GM10847 (cell line): Measurements from ENCODE around the gene STOX2.

Experiments used
- POLR2A ChIP-seq: IDR thresholded peaks from 2 replicates; pipeline ENCODE4 v1.6.1; 2011; ENCODE audit not compliant: insufficient read length; ENCODE audit errors: extremely low read depth

STOX2 gene

DNA sequence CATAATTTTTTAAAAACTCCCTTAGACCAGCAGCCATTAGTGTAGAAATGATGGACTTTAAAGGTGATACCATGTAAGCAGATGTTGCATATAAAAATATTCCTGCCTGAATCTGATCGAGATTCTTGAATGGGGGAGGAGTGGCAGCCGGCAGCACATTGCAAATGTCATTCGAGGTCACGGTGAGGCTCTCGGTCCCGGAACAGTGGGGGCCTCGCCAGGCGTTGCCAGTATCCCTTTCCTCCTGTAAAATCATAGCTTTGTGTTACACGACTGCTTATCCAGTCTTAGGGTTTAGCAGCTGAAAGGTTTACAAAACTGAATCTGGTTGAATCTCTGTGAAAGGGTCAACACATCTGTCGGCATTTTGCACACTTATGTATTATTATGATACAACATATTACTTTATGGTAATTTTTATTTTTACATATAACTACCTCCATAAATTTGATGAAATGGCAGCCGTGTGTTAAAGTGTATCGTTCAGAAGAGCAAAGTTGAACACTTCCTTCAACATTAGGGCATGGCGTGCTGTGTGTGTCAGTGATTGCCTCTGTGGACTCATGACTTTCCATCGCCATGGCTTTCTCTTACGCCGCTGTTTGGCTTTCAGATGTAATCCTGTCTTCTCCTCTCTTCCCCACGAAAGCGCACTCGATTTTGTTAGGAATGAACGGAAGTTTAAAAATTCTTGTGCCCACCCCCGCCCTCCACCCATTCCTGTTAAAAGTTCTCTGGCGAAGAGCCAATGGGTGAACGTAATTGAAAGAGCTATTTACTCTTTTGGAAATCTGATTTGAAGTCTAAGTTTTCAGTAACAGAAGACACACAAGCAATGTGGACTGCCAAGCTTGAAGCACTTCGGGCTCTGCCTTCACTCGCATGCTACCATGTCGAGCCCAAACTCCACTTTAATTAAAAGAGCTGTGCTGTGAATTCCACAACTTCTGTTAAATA is 114.8 kb downstream of the STOX2 start:
- TF ChIP-seq POLR2A: no peak

DNA sequence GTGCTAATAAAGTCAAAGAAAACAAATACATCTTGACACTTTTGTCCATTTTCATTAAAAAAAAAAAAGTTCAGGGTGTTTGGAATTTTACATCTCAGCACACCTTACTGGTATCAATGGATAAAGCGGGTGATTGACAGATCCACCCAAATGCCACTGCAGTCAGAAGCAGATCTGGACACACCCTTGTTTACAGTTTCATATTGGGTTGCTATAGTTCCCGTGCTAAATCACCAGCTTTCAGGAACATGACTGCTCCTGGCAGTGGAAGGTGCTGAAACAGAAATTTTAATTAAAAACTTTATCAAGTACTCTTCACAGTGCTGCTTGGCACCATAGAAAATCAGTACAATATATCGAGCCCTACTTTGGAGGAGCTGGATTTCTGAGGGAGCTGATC is 116.3 kb downstream of the STOX2 start:
- no peak for TF ChIP-seq POLR2A

DNA sequence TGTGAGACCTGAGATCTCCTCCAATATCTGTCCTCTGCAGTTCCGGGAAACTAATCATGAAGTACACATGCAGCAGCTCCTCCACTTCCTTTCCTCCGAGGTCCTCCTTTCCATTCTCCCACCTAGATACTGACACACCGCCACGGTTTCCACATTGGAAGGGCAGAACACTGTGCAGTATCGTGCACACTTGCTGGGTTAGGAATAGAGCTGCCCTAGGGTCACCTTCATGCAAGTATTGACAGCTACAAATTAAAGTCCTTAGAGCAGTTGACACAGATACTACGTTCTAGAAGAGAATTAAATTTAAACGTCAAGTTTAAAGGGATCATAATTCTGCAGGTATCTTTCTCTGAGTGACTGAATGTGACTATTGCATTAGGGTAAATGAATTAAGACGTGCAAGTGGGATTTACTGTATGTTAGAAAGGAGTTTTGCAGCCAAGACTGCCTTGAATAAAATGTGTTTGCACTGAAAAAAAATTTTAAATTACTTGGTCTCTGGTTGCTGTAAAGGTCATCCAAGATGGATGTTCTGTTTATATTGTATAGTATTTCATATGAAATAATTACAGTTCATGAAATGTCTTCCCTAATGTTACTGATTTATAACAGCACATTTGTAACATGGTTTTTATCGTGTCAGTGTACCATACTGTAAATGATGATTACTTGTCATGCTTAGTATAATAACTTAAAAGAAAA is 117.7 kb downstream of the STOX2 start:
- no peak for TF ChIP-seq POLR2A

DNA sequence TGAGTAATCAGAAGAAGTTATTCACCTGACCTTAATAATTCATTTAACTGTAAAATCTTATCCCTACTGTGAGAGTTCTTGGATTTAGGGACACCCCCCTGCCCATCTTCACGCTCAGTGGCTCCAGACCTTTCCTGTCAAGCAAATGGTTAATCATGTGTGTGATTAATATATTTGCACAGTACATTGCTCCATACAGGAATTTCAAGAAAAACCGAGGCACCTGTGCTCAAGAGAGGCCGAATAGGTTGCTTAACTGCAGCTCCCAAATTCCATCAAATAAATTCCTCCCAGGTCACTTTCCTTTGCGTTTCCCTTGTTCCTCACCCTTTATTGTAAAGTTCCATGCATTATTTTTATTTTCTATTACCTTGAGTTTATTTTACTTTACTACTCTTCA is 119.5 kb downstream of the STOX2 start:
- TF ChIP-seq POLR2A: no peak

DNA sequence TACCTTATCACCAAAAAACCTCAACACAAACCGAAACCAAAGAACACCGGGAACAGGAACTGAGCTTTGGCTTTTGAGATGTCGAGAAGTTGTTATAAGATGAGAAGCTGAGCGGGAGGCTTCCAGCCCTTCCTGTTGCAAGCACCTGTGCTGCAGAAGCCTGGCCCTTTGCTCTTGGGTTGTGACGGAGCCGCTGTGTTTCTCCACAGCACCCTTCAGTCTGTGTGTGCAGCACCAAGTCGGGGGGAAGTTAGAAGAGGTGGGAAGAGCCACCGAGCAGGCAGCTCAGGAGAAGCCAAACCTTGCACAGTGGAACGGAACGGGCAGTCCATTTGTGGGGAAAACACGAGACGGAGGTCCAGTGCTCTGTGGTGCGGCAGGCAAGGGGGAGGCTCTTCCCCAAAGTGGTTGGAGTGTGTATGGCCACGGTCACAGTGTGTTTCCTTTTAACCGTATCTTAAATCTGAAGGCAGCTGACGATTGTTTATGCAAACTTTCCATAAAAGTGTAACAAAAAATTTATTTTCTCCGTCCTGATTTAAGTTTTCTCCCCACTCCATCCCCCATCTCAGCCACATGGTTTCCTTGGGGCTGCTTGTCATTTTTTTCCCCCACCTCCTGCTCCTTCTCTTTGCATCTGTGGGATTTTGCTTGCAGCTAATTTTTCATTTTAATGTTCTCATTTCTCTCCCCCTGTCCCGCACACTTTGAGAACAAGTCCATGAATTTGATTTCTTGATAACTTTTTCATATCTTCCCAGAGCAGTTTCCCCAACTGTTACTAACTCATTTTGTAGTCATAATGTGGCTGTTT is 123.7 kb downstream of the STOX2 start:
- no peak for TF ChIP-seq POLR2A

DNA sequence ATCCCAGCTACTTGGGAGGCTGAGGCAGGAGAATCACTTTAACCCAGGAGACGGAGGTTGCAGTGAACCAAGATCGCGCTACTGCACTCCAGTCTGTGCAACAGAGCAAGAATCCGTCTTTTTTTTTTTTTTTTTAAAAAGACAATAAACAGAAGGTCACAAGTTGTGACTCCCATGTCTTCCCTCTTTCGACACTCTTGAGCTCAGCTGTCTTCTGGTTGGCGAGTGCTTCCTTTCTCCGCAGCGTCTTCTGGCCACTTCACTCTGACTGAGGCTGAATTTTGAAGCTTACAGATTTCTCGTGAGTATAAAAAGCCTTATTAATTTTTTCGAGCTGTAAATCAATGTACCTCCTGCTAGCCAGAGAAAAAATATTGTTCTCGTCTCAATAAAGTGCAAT is 124.9 kb downstream of the STOX2 start:
- no peak for TF ChIP-seq POLR2A

DNA sequence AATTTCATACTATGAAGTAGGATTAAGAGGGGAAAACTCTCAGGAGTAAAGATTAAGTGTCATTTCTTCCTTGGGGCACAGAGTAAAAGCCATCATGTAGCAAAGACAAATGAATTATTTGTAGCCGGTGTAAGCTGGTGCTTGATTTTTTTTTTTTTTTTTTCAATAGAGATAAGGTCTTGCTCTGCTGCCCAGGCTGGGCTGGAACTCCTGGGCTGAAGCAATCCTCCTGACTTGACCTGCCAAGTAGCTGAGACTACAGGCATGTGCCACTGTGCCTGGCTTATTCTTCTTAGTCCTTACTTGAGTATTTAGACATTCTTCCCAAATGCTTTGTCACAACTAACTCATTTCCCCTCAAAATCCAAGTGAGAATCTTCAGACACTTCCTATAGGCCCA is 125.7 kb downstream of the STOX2 start:
- no peak for TF ChIP-seq POLR2A

DNA sequence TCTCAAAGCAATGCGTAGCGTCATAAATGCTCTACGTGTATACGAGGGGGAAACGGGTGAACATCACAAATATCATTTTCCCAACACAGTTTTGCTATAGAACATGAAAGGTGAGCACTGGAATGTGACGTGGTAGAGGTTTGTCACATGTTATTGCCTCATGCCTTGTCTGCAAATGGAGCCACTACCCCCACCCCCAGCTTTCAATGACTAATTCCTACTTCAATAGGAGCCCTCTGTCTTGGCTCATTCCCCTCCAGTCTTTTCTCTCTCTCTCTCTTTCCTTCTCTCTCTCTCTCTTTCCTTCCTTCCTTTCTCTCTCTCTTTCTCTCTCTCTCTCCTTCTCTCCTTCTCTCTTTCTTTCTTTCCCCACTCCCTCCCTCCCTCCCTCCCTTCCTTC is 127.0 kb downstream of the STOX2 start:
- TF ChIP-seq POLR2A: no peak

DNA sequence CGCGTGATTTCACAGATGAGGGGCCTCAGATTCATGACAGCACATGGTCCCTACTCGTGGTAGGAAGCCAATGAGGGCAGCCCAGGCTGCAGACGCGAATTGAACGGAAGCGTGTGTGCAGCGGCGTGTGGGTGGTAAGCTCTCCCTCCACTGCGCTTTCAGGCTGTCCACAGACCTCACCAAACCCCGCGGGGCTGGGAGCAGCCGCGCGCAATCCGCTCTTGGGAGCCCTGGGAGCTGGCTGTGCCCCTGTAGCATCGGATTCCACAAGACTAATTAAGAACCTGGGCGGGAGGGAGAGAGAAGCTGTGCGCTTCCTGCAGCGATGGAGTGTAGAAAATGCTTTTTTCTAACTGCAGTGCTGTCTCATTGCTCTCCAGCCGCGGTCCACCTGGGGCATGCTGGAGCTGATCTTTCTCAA is 134.9 kb downstream of the STOX2 start:
- TF ChIP-seq POLR2A: no peak

DNA sequence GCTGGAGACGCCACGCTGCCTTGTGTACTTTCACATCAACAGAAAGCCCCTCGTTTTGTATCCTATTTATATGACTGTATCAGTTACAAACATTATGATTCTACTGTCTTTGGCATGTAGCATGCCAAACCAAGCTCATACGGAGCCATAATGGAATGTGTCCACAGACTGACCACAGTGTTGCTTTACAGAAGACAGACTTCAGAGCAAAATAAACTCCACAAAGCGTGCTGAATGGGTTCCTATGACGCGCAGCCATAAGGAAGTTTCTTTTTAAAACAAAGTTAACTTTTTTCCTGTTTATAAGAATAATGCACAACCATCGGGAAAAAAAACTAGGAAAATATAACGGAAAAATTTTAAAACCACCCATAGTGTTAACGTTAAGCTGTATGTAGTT is 136.0 kb downstream of the STOX2 start:
- TF ChIP-seq POLR2A: no peak

DNA sequence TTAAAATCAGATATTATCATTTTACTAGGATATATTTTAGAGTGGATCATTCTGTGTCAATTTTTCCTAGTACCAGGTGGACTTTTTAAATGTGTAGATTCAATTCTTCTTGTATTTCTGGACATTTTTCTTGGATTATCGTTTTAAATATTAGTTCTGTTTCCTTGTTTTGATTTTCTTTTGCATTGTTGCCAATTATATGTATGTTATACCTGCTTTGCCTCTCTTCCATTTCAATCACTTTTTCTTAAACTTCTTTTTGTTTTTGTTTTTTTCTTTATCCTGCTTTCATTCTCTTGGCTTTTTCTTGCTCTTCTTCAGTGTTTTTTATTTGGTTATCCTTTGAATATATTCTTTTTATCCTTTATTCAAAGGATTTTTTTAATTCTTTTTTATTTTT is 141.0 kb downstream of the STOX2 start:
- TF ChIP-seq POLR2A: no peak

DNA sequence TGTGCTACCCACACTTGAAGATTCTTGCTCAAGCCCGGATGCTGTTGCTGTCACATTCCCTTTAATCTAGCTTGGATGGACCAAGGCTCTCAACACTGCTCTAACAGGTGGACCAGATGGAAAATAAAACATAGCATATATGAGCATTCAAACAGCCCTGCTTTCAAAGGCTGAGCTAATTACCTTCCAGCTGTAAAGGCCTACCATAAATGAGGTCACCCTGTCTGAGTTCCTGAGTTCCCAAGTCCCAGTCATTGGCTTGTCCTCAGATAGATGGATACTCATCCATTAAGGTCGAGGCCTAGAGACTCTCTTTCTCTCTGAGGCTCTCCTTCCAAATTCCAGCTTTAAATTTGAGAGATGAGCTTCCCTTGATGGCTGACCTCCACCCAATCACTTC is 147.5 kb downstream of the STOX2 start:
- no peak for TF ChIP-seq POLR2A

DNA sequence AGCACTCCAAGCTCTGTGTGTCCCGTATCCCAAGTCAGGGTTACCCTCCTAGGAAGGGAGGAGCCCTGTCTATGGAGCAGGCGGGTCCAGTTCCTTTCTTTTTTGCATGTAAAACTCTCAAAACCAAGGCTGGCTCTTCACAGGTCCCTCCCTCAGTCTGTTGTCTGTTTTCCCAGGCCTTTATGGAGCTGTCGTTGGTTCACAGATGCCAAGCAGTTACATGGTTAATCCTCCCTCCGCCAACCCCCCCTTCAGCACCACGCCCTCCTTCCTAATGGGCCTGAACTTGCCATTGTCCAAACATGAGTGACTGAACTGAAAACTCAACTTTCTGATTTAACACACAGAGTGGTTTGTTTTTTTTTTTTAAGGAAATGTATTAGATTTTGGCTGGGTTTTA is 148.3 kb downstream of the STOX2 start:
- TF ChIP-seq POLR2A: no peak

DNA sequence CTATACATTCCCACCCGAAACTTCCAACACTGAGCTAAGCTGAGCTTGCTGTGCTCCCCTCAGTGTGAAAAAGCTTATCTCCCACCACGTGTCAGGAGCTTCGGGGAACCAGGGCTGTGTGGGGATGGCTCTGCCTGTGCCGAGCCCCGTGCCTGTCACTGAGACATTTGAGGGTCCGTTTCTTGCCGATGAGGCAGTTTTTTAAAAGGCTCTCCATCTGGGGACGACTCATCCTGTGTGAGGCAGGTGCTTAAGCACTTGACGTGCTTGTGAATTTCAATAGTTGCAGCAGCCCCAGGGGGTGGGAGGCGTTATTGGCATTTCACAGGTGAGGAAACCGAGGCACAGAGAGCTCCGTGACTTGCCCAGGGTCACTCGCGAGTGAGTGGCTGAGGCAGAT is 151.8 kb downstream of the STOX2 start:
- TF ChIP-seq POLR2A: no peak

DNA sequence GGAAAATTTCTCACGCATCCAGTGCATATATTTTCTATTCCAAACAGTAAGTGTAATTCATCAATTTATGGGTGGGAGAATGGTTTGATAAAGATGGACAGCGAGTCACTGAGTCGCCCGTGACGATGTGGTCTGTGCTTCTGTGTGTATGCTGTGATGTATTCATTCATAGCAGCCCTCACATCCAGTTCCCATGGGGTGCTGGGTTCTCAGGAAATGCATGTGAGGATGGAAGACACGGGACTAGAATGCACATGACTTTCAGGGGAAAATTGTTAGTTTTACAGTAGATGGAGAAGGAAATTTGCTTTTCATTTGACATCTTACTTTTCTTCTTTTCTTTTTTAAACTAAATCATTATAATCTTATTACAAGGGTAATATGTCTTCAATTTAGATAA is 152.9 kb downstream of the STOX2 start:
- TF ChIP-seq POLR2A: no peak
